CD4-positive, alpha-beta T cell treated with Interleukin-2 at 100 ng/mL for 4 hours (primary cell): ENCODE data around the gene NHEJ1.
A peak's percentile ranks its signal among the peaks of the same experiment; 100 is the strongest.
"Not testable (repeated sequence)": the region's sequence is repeated elsewhere in the genome, so short reads cannot be mapped to it uniquely, and the experiment has no call there.

Experiments used
- DNase-seq: peaks from one replicate; pipeline ENCODE4 v3.0.0-alpha.2; 2020; ENCODE audit warnings: low spot score

Gene NHEJ1, protein sequence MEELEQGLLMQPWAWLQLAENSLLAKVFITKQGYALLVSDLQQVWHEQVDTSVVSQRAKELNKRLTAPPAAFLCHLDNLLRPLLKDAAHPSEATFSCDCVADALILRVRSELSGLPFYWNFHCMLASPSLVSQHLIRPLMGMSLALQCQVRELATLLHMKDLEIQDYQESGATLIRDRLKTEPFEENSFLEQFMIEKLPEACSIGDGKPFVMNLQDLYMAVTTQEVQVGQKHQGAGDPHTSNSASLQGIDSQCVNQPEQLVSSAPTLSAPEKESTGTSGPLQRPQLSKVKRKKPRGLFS

DNA sequence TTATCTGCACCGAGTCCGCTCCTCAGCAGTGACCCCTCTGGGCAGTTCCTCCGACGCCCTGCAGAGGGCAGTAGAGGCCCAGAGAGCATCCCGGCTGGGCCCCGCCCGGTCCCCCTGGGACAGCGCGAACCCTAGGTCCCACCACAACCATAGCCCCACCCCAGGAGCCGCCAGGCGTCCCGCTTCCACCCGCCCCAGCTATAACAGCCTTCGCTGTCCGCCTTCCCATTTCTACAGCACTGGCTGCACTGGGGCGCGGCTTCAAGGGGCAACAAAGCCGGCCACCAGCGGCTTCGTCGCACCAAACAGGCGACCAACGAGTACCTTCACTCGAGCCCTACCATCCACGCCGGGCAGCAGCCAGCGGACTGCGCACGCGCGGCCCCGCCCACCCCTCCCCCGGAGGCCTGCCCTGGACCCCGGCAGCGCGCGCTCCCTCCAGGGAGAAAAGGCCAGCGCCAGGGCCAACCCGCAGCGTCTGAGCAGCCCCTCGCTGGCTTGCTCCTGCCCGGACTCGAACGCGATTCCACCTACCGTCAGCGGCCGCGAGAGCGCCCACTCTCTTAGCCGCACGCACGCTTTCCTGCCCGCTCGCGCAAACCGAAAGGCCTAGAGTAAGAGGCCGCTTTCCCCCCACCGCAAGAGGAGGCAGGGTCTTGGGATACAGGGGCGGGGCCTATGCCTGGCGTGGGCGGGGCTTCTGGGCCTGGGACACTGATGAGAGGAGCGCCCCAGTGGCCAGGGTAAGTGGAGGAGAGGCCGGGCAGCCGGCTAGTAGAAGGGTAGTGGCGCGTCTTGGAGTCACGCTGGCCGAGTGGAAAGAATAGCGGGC, at the start of gene NHEJ1:
TSS of gene NHEJ1 (minus strand) at position 630 of the 832 bp plus-strand sequence. CDS start 2,453 bp downstream, outside the sequence.
- DNase-seq = peak; percentile 94

DNA sequence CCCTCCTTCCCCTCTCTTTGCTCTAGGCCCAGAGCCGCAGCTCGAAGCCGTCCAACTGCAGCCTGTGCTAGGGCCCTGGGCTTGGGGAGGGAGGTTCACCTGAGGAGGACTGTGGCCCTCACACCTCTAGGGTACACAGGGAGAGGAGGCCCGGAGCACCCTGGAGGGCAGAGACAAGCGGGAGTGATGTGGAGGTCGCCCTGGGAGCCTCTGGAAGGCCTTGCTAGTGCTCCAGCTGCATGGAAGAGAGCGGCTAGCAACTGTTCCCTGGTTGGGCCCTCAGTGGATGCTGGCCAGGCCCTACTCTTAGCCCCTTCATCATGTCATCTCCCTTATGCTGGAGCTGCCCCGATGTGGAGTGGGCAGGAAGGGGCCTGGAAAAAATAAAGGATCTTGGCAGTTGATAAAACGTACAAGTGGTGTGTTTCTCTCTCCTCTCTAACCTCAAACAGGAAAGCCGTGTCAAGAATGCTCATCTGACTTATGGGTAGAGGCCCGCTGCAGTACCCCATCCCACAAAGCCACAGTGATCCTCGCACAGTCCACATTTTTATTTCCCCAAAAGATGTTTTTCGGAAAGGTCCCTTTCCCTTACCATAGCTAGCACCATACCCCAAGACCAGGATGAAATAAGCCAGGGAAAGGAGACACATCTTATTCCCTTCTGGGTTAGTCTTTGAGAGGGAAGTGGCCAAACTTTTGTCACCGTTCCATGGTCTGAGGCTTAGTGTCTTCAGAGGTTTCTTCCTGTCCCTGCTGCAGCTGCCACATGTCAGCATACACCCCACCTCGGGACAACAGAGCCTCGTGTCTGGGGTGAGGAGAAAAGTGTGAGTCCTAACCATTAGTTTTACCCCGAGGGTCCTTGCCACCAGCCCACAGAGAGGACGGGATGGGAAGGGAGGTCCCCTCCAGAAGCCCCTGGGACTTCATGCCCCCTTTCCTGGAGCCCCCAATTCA, 48.9 kb upstream of the NHEJ1 start:
- DNase-seq = no peak

DNA sequence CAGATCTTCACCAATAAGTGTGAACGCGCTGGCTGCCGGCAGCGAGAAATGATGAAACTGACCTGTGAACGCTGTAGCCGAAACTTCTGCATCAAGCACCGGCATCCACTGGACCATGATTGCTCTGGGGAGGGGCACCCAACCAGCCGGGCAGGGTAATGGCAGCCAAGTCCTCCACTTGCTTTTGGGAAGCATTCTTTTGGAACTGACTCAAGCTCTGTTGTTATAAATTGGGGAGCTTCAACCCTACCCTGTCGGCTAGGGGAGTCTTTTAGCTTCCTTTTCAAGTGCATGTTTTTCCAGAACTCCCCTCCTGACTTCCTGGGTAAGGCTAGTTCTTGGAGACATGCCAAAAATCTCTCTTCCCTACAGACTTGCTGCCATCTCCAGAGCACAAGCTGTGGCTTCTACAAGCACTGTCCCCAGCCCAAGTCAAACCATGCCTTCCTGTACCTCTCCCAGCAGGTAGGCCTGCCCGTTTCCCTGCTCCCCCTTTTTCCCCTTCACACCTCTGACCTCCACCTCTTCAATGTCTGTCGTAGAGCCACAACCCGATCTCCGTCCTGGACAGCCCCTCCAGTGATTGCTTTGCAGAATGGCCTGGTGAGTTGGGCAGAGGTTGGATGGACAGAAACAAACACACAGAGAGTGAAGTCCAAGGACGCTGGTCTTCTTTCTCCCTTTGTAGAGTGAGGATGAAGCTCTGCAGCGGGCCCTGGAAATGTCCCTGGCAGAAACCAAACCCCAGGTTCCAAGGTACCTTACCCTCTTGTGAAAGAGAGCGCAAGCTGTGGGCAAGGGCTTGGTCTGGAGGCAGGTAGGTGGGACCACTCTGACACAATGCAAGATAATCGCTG, 47.5 kb upstream of the NHEJ1 start:
- DNase-seq = no peak

DNA sequence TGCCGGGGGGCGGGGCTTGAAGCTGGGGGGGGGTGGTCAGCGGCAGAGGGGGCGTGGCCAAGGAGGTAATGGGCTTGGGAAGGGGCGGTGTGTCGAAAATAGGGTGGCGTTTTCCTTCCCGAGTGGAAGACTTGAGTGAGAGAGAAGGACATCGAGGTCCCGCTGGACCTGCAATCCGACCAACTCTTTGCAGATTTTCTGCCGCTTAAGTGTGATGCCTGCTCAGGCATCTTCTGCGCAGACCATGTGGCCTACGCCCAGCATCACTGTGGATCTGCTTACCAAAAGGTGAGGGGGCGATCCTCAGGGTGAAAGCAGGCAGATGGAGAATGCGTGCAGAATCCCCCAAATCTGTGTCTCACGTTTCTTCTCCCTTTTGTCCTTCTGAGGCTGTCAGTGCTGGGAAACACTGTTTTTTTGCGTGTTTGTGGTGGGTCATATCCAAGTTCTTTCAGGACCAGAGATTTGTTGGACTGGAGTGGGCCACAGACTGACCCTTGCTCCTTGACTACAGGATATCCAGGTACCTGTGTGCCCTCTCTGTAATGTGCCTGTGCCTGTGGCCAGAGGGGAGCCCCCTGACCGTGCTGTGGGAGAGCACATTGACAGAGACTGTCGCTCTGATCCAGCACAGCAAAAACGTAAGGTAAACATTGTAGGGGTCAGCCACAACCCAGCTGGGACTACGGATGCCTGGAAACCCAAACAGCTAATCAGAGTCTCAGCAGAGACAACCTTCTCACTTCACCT, 46.7 kb upstream of the NHEJ1 start:
- DNase-seq = no peak

DNA sequence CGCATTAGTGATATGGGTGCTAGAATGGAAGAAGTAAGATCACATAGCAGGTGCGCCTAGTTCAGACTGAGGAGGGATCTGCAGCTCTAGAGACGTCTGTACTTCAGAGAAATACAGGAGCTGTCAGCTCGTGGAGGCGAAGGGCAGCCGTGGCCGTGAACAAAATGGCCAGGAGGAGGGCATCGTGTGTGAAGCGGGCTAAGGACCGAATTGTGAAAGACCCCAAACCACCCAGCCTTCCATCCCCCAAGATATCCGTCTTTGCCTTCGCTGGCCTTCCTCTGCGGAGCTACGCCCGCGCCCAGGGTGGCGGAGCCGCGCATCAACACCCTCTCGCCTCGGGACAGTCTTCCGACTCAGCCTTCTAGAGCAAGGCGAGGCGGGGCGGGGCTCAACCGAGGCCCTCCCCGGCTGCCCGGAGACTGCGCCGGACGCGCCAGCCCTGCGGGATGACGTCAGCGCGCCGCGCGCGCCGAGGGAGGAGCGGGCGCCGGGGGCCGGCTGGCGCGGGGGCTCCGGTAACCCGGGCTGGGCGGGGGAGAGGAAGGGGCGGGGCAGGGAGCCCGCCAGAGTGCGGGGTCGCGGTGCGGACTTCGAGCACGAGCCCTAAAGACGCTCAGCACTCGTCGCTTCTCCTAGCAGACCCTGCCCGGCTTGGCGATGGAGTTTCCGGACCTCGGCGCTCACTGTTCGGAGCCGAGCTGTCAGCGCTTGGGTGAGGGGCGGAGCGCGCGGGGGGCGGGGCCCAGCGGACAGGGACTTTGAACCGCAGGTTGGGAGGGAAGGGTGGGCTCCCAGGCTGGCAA, 45.9 kb upstream of the NHEJ1 start, which contains the start of gene ZFAND2B:
TSS of gene ZFAND2B (plus strand) at position 455 of the 806 bp plus-strand sequence. CDS start at position 661, 206 bp downstream.
- DNase-seq = peak; percentile 94

DNA sequence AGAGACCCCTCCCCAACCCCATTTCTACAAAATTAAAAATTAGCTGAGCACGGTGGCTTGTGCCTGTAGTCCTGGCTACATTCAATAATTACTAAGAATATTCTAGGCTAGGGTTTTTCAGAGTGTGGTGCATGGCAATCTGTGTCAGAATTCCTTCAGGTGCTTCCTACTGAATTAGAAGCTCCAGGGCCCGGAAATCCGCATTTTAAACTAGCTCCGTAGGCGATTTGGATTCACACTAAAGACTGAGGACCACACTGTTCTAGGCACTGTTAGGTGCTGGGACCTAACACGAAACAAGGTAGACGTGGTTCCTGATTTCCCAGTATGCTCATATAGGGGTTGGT, 45.3 kb upstream of the NHEJ1 start:
- no peak for DNase-seq

DNA sequence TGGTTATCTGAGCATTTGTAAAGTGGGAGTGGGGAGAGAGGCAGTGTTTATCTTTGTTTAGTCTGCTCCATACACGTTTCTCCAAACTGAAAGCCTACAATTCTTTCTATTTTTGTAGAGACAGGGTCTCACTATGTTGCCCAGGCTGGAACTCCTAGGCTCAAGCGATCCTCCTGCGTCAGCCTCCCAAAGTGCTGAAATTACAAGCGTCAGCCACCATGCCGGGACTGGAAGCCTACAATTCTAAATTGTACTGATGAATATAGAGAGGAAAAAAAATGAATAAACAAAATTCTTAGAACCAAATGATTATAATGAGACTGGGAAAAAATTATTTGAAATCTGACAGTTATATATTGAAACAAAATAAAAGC, 44.5 kb upstream of the NHEJ1 start:
- no peak for DNase-seq

DNA sequence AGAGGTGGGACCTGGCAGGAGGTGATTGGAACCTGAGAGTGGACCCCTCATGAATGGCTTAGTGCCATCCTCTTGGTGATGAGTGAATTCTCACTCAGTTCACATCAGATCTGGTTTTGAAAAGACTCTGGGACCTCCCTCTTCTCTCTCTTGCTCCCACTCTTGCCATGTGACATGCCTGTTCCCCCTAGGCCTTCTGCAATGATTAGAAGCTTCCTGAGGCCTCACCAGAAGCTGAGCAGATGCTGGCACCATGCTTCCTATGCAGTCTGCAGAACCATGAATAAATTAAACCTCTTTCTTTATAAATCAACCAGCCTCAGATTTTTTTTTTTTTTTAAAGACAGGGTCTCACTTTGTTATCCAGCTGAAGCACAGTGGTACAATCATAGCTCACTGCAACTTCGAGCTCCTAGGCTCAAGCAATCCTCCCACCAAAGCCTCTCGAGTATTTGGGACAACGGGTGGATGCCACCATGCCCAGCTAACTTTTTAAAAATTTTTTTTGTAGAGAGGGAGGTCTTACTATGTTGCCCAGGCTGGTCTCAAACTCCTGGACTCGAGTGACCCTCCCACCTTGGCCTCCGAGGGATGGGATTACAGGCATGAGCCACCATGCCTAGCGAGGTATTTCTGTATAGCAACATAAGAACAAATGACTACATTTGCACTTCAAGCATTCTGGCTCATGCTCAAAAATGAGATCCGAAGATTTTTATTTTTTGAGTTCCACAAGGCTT, 44.0 kb upstream of the NHEJ1 start:
- no peak for DNase-seq

DNA sequence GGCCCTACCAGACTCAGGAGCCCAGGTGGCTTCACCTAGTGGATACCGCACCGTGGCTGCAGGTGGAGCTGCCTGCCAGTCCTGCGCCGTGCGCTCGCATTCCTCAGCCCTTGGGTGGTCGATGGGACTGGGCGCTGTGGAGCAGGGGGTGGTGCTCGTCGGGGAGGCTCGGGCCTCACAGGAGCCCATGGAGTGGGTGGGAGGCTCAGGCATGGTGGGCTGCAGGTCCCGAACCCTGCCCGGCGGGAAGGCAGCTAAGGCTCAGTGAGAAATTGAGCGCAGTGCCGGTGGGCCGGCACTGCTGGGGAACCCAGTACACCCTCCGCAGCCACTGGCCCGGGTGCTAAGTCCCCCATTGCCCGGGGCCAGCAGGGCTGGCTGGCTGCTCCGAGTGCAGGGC, 40.7 kb upstream of the NHEJ1 start:
- DNase-seq = not testable (repeated sequence)

DNA sequence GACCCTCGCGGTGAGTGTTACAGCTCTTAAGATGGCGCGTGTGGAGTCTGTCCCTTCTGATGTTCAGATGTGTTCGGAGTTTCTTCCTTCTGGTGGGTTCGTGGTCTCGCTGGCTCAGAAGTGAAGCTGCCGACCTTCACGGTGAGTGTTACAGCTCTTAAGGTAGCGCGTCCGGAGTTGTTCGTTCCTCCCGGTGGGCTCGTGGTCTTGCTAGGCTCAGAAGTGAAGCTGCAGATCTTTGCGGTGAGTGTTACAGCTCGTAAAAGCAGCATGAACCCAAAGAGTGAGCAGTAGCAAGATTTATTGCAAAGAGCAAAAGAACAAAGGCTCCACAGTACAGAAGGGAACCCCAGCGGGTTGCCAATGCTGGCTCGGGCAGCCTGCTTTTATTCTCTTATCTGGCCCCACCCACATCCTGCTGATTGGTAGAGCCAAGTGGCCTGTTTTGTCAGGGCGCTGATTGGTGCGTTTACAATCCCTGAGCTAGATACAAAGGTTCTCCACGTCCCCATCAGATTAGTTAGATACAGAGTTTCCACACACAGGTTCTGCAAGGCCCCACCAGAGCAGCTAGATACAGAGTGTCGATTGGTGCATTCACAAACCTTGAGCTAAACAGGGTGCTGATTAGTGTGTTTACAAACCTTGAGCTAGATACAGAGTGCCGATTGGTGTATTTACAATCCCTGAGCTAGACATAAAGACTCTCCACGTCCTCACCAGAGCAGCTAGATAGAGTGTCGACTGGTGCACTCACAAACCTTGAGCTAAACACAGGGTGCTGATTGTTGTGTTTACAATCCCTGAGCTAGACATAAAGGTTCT, 40.1 kb upstream of the NHEJ1 start:
- DNase-seq = peak; percentile 35

DNA sequence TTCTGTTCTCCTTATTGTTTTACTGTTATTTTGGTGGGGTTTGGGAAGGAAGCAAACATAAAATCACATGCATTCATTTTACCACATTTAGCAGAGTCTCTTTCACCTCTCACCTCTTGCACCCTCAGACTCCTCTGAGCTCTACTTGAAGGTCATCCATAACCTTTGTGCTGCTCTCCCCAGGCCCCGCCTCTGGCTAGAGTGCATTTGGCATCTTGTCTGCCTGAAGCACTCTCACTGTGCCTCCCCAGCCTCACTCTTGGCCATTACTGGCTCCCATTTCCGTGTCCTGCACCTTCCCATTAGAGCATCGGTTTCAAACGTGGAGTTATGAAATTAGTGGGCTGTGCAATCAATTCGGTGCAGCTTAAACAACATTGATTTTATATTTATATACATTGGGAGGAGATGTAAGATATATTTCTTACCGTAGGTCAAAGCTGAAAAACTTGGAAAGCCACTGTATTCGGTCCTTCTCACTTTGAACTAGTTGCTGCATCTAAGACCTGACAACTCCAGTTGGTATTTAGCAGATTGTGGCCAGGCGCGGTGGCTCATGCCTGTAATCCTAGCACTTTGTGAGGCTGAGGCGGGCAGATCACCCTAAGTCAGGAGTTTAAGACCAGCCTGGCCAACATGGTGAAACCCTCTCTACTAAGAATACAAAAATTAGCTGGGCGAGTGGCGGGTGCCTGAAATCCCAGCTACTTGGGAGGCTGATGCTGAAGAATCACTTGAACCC, 39.0 kb upstream of the NHEJ1 start:
- no peak for DNase-seq

DNA sequence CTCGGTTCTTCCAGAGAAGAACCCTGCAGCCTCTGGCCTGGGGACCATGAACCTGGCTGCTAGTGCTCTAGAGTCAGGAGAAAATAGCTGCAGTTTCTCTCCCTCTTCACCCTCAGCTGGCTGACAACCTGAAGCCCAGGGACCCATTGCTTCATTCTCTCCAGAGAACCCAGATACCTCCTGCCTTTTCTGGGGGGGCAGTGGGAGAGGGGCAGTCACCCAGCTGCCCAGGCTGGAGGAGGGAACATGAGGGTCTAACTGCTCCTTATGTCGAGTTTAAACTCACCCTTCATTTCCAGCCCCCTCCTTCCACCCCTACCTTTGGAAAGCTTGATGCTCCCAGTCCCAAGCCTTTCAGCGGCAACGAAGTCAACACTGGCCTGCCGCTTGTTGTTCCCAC, 38.4 kb upstream of the NHEJ1 start:
- DNase-seq = no peak

DNA sequence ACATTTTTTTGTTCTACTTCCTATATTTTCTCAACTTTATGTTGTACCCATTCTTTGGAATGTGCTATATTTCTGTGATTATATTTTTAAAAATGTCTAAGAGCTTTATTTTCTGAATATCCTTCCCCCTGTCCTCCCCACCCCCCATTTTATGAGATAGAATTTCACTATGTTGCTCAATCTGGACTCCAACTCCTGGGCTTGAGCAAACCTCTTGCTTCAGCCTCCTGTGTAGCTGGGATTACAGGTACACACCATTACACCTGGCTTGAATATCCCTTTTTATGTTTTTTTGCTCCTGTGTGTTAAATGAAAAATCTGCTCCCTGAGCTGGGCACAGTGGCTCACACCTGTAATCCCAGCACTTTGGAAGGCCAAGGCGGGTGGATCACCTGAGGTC, 36.8 kb upstream of the NHEJ1 start:
- DNase-seq = no peak

DNA sequence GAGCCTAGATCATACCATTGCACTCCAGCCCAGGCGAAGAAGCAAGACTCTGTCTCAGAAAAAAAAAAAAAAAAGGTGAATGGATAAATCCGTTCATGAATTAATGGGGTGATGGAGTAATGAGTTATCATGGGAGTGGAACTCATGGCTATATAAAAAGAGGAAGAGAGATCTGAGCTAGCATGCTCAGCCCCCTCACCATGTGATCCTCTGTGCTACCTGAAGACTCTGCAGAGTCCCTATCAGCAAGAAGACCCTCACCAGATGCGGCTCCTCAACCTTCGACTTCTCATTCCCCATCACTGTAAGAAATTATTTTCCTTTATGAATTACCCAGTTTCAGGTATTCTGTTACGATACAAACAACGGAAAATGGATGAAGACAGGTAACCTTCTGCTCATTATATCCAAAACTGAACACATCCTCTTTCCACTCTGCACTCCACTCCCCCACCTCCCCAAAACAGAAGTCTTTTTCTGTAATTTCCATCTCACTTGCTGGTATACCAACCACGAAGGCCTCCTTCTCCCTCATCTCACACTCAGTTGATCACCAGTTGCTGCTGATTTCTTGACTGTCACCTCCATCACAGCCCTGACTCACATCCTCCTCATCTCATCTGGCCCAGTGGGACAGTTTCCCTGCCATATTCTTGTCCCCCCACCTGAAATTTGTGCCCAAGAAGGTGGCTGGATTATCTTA, 26.3 kb upstream of the NHEJ1 start:
- DNase-seq = no peak

DNA sequence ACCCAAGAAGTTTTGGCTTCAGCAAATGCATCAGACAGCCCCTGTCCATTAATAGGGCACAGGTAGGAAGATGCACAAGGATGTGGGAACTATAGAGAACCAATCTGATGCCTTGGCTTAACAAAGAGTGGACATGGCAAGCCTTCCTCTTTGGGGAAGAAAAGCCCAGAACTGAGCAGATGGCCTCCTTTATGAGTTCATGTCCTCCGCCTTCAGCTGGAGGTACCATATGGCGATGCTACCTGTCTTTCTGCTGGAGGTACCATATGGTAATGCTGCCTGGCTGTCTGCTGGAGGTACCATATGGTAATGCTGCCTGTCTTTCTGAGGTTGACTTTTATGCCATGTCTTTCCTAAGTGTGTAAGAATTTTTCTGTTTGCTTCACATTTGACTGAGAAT, 23.5 kb upstream of the NHEJ1 start:
- no peak for DNase-seq

DNA sequence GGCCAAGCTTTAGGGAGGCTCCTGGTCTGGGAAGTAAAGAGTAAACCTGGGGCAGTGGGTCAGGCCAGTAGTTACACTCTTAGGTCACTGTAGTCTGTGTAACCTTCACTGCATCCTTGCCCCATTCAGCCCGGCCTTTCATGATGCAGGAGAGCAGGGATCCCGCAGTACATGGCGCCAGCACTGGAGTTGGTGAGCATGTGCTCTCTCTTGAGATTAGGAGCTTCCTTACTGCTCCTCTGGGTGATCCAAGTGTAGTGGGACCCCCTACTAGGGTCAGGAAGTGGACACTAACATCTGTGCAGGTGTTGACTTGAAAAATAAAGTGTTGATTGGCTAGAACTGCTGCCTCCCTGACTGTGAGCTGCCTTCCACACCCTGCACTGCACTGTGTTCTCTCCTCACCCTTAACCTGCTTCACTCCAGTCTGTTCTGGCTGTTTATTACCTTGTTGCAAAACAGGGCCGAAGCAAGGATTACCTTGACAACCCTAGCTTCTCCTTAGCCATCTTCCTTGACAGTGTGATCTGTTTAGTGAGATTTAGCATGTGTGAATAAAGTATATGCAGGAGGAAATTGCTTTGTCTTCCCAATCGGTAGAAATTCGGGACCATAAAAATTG, 22.6 kb upstream of the NHEJ1 start:
- DNase-seq = no peak
